Hippocampal formation (tissue), 2 donors: ENCODE data around the gene FLT3LG.

Source experiments
- DNase-seq, 2 donors: peaks; one replicate each; lab custom pipeline; 2025; lab: John Stamatoyannopoulos, UW

The FLT3LG gene, protein sequence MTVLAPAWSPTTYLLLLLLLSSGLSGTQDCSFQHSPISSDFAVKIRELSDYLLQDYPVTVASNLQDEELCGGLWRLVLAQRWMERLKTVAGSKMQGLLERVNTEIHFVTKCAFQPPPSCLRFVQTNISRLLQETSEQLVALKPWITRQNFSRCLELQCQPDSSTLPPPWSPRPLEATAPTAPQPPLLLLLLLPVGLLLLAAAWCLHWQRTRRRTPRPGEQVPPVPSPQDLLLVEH

GRCh38 chr19:49473868-49474541 is at the start of gene FLT3LG:
Gene FLT3LG, plus strand, starts transcription at chr19:49474215. Its CDS starts 425 bp downstream, at chr19:49474640.
- DNase-seq: peak; percentile 25 to 47

- DNase-seq: no peak
Observed at GRCh38 chr19:49425178-49425577, 48.8 kb upstream of the FLT3LG start, which contains the start of gene GFY. Gene GFY, plus strand, starts transcription at chr19:49425388. Its CDS starts 1,043 bp downstream, at chr19:49426431.

DNA sequence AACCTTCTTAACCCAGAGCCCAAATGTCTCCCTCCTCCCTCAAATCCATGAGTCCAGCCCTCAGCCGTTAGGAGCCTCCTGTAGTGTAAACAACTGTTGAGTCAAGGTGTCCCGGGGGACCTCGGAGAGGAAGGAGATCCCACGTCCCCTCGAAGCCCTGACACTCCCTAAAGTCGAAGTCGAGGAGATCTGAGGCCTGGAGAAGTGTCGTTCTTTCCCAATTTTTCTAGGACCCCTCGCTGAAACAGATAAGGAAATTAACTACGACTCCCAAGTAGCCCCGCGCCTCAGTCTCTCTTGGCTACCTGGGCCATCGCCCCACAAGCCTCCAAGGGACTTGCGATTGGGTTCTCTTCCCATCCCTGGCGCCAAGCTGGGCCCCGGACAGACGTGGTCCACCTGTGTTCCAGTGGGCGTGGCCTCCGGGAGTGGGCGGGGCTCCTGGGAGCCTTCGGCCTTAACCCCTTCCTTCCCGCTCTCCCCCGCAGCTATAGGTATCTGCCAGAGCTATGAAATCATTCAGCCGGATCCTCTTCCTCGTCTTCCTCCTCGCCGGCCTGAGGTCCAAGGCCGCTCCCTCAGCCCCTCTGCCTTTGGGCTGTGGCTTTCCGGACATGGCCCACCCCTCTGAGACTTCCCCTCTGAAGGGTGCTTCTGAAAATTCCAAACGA is 48.0 kb upstream of the FLT3LG start:
- DNase-seq: no peak

DNA sequence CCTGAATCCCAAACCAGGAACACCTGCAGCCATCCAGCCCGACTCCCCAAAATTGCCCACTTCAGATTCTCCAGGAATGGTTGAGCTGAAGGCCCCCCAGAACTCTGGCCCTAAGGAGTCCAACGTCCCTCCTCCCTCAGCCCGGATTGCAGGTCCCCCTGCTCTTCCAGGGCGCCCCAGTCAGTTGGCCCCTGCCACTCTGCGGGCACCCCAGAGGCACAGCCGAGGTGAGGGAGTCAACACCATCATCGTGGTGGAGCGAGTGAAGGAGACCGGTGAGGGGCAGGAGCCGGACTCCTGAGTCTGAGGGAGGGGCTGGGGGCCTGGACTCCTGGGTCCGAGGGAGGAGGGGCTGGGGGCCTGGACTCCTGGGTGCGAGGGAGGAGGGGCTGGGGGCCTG is 46.7 kb upstream of the FLT3LG start:
- no peak for DNase-seq

DNA sequence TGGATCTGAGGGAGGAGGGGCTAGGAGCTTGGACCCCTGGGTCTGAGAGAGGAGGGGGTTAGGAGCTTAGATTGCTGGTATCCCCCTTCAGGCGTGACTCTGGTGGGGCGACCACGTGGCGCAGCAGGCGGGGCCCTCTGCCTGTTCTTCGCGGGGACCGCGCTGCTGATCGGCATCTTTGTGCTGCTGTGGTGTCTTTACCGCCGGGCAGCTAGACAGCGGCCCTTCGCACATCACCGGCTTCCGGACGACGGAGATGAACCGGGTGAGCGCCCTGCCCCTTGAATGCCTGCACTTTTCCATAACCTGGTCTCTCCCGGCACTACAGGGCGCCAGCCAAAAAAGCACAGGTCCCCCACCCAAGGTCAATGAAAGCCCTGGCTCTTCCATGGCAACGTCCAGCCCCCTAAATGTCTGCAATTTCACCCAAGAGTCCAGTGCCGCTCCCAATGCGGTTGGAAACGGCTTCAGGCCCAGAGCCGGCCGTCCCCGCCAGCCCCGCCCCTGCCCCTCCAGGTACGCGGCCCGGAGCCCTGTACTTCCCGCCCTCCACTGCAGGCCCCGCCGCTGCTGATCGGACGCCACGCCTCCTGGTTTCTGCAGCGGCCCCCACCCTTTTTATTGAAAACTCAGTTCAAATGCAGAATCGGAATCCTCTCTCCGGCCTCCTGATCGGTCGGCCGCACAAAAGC is 46.0 kb upstream of the FLT3LG start:
- DNase-seq: no peak

GRCh38 chr19:49428547-49429451 is 45.2 kb upstream of the FLT3LG start:
- DNase-seq: no peak

GRCh38 chr19:49430172-49430677 is 43.8 kb upstream of the FLT3LG start:
- DNase-seq: no peak

GRCh38 chr19:49430678-49431329 is 43.2 kb upstream of the FLT3LG start:
- no peak for DNase-seq

- DNase-seq: no peak
Observed at GRCh38 chr19:49431330-49431749, 42.7 kb upstream of the FLT3LG start.

- no peak for DNase-seq
Observed at GRCh38 chr19:49432141-49433073, 41.6 kb upstream of the FLT3LG start.

GRCh38 chr19:49433240-49433901 is 40.6 kb upstream of the FLT3LG start:
- DNase-seq: no peak

DNA sequence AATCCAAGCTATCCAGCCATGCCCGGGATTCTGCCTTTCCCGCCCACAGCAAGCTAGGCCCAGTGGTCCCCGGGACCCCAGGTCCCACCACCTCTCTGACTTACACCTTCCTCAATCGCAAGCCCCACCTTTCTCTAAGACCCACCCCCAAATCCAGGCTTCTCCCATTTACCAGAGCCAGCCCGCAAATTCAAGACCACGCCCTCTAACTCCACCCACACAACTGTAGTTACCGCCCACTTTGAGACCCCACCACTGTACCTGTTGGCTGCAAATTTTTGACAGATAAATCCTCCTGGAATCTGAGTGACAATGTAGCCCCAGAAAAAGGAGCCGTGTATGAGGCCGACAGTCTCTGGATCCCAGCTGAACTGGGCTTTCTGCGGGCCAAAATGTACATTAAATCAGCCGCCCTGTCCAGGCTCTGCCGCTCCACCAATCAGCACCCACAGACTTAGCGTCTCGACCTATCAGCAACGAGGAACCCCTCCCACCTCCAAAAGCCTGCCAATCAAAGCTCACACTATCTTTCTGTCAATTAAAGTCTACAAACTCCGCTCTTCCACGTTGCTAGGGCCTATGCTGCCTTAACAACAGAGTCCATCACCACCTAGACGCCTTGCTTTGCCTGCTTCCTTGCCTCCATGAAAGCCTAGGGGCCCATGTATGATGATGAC is 39.0 kb upstream of the FLT3LG start:
- no peak for DNase-seq

DNA sequence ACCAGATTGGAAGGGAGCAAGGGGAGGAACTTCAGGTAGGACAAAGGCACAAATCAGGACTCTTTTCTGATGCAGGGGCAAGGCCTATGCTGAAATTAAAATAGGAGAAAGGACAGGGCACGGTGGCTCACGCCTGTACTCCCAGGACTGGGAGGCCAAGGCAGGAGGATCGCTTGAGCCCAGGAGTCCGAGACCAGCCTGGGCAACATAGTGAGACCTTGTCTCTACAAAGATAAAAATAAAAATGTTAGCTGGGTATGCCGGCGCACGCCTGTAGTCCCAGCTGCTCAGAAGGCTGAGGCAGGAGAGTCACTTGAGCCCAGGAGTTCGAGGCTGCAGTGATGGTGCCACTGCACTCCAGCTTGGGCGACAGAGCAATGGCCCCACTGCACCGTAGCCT is 38.3 kb upstream of the FLT3LG start:
- DNase-seq: no peak

DNA sequence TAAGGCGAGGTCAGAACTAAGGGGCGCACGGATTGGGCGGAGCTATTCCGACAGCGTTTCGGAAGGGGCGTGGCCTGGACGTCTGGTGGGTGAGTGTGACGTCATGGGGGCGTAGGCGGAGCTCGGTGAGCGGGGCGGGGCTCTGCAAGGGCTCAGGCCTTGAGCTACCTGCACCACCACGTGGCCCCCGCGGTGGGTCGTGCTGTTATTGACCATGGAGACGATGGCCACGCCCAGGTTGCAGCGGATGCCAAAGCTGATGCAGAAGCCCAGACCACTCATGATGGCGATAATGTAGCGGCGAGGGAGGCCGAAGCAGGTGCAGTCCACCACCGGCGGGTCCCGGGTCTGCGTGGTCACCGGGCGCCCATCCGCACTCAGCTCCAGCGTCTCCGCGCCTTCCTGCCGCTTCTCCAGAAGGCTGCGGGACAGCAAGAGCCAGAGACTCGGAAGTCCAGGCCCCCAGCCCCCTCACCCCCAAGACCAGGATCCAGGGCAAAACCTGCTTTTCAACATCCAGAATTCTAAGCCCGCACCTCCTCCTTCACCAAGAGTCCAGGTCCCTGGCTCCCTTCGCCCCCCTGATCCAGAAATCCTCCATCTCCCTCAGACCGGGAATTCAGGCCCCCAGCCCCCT is 37.5 kb upstream of the FLT3LG start:
- no peak for DNase-seq

GRCh38 chr19:49437231-49437630 is 36.8 kb upstream of the FLT3LG start:
- DNase-seq: no peak

- DNase-seq: peak in 1 of 2 donors; percentile 20
Observed at GRCh38 chr19:49438261-49438660, 35.8 kb upstream of the FLT3LG start.

DNA sequence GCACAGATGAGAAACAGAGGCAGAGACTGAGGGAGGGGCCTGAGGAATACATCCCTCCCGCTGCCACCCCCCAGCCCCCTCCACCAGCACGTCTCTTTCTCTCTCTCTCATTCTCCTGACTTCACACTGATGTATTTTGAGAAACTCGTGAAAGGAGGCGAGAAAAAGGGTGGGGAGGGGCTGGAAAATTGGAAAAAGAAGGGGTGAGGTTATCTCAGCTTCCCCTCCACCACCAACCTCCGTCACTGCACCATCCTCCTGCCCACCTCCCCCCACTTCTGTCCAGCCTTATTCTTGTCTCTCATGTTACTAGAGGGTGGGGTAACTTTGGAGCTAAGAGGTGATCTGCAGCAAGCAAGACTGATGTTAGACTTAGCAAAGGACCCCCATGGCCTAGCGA is 34.2 kb upstream of the FLT3LG start:
- DNase-seq: no peak
